CD4-positive, alpha-beta T cell treated with Interleukin-2 at 100 ng/mL for 4 hours (primary cell): ENCODE measurements around the gene PPM1E.
"Not testable (repeated sequence)": the region's sequence is repeated elsewhere in the genome, so short reads cannot be mapped to it uniquely, and the experiment has no call there.

Experiments
- DNase-seq: peaks from one replicate; pipeline ENCODE4 v3.0.0-alpha.2; 2020; ENCODE audit warnings: low spot score

PPM1E gene

DNA sequence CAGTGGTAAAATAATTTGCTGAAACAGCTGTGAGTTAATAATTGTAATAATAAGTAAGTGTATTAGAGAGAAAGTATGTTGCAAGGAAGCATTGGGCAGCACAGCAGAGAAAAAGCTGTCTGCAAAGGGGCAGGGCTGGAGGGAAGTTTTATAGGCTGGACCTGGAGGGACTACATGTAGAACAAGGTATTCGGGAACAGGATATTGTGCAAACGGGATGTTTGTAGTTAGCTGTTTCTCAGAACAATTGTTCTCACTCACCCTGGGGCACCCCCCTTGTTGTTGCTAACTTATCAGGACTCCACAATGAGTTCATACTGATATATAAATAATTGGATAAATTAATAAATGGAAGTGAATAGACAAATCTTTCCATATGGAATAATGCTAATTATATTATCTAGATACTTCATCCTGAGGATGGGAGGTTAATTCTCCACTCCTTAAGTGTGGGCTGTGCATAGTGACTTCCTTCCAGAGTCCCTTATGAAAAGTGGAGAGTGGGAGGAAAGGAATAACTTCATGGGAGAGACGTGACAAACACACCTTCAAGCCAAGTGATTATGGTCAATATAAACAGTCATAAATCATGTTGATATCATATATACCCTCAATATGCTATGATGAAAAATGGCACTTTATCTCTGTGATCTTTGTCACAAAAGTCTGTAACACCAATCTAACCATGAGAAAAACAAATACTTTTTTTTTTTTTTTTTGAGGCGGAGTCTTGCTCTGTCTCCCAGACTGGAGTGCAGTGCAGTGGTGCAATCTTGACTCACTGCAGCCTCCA, 85.4 kb downstream of the PPM1E start:
- no peak for DNase-seq

DNA sequence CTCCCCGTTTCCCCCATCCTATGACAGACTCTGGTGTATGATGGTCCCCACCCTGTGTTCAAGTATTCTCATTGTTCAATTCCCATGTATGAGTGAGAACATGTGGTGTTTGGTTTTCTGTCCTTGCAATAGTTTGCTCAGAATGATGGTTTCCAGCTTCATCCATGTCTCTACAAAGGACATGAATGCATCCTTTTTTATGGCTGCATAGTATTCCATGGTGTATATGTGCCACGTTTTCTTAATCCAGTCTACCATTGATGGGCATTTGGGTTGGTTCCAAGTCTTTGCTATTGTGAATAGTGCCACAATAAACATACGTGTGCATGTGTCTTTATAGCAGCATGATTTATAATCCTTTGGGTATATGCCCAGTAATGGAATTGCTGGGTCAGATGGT, 90.8 kb downstream of the PPM1E start:
- DNase-seq = not testable (repeated sequence)

GRCh38 chr17:58850106-58850505, 94.5 kb downstream of the PPM1E start:
- not testable (repeated sequence) for DNase-seq

- DNase-seq = no peak
Observed at GRCh38 chr17:58865301-58865700, 109.6 kb downstream of the PPM1E start.

GRCh38 chr17:58870747-58871146, 115.1 kb downstream of the PPM1E start:
- DNase-seq = no peak

DNA sequence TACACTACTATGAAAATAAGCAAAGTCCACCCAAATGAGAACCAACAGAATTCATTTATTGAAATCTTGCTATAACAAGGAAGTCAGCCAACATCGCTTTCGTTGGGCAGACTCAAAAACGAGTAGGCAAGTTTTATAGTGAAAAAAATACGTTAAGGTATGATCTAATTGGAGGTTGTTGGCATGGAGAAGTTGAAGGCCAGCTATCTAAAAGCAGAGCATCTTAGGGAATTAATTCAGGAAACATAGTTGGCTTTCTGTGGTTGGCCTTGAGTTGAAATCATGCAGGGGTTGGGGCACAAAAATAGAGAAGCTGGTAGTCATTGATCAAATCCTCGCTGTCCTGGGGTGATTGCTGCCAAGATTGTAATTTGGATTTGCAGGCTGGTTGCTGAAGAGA, 118.3 kb downstream of the PPM1E start:
- DNase-seq = no peak

GRCh38 chr17:58875261-58875660, 119.6 kb downstream of the PPM1E start:
- DNase-seq = no peak

DNA sequence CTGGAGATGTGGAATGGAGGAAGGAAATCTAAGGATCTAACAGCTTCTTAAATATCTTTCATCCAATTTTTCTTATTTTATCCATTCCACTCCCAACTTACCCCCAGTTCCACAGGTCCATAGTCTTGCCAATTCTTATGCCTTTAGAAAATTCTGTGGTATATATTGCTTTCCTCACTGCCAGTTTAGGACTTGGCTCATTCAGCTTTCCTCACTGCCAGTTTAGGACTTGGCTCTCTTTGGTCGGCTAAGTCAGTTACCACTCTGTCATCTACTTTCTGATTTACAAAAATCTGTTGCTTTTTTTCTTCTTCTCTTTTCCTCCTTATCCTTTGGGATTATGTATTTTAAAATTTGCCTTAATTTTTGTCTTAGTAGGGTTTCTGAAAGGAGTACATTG, 128.5 kb downstream of the PPM1E start:
- DNase-seq = no peak

DNA sequence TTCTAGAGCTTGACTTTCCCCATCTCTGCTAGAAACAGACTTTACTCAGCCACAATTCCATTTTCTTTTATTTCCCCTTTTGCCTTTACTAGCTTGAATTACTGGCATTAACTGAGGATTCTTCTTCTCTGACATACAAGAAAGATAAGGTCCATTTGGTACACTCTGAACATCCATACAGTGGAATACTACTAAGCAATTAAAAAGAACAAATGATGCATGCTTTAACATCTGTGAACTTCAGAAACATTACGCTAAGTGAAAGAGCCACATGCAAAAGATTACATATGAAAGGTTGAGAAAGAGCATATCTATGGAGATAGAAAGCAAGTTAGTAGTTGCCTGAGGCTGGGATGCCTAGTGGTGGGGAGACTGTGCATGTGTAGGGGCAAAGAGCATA, 130.9 kb downstream of the PPM1E start:
- DNase-seq = no peak

GRCh38 chr17:58889928-58890327, 134.3 kb downstream of the PPM1E start:
- no peak for DNase-seq

DNA sequence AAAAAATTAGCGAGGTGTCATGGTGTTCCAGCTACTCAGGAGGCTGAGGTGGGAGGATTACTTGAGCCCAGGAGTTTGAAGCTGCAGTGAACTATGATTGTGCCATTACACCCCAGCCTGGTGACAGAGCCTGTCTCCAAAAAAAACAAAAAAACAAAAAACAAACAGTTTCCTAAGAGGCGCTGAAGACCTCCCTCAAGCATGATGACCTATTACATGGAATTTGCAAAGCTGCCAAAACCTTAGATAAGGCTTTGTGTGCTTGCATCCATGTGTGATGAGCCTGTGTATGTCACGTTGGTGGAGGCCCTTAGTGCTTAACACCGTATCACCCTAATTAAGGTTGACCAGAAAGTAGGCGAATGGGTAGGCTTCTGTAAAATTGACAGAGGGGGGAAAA, 143.5 kb downstream of the PPM1E start:
- DNase-seq = no peak

GRCh38 chr17:58902322-58902721, 146.7 kb downstream of the PPM1E start:
- no peak for DNase-seq

DNA sequence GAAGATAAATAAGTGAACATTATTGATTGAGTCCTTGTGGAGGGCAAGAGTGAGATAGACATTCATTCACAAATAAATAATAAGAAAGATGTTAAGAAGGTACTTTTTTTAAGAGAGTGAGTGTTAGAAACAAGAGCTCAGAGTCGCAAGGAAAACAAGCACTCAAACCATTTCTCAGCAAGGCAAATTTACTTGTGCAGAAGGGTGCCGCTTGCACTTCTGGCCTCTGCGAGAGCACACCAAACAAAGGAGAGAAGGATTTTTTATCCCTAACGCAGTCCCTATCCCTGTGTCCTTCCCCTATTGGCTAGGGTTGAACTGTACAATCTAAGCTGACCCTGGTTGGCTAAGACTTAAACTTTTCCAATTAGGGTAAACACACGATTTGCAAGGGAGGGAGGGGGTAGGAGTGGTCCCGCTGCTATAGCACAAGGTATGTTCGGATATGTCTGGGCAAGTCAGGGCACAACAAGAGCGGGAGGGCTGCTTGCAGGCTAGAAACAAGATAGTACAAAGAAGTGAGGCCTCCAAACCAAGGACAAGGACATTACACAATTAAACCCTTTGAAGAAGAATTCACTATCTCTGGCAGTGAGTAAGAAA, 156.2 kb downstream of the PPM1E start:
- DNase-seq = no peak

DNA sequence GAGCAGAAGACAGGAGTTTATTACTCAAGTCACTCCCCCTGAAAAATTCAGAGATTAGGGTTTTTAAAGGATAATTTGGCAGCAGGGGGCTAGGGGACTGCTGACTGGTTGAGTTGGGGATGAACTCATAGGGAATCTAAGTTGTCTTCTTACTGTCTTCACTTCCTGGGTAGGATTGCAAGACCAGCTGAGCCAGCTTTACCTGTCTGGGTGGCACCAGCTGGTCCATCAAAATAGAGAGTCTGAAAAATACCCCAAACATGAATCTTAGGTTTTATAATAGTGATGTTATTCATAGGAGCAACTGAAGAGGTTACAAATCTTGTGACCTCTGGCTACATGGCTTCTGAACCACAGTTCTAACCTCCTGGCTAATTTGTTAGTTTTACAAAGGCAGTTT, 157.9 kb downstream of the PPM1E start:
- DNase-seq = no peak

- DNase-seq = no peak
Observed at GRCh38 chr17:58913971-58914769, 158.5 kb downstream of the PPM1E start.

GRCh38 chr17:58917228-58917627, 161.6 kb downstream of the PPM1E start:
- DNase-seq = no peak

DNA sequence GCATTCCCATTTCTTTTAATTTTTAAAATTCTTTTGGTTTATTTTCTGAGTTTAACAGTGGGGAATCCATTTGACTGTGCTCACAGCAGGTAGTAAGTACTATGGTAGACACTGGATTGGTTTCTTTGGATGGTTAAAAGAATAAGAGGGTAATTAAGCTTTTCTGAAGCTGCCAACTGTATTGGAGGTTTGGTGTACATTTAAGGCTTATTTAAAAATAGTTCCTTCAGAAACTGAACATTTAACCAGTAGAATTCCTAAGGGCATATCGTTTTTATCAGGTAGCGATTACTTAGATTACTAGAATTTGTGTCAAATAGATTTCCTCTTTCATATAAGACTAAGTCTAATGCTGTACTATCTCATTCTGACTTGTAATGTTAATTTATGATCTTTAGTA, 162.4 kb downstream of the PPM1E start:
- DNase-seq = no peak

- no peak for DNase-seq
Observed at GRCh38 chr17:58918884-58919283, 163.2 kb downstream of the PPM1E start.

GRCh38 chr17:58920773-58921172, 165.1 kb downstream of the PPM1E start:
- DNase-seq = no peak

GRCh38 chr17:58932956-58933355, 177.3 kb downstream of the PPM1E start:
- no peak for DNase-seq

DNA sequence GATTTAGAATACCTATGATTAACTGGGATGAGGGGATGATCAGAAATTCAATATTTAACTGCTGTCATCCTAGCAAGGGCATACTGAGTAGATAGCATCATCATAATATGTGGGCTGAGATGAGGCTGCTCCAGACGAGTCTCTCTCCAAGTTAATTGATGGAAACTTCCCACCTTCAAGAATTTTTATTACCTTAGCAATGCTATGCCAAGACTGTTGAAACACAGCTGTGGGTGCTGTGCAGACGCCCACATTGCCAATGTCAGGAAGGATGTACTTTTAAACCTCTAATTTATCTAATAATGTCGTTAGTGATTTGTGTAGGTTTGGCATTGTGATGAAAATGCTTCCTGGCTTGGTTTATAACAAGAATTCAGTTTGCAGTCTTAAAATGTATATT, 180.6 kb downstream of the PPM1E start:
- no peak for DNase-seq

DNA sequence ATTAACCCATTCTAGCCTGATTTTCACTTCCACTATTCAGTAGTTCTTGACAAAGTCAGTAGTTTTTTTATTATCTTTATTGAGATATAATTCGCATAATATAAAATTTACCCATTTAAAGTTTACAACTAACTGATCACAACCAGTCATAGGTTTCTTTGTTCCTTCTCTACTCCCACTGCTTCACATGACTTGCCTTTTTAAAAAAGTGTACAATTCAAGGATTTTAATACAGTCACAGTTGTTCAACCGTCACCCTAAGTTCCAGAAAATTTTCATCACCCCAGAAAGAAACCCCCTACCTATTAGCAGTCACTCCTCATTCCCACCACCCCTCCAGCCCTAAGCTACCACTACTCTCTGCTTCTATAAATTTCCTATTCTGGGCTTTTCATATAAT, 188.5 kb downstream of the PPM1E start:
- no peak for DNase-seq

- DNase-seq = no peak
Observed at GRCh38 chr17:58947411-58947810, 191.8 kb downstream of the PPM1E start.
